H1 (cell line): Measurements from ENCODE around the gene TAS1R3. TPM values are rescaled to one million over a fixed set of nuclear protein-coding genes. Genes with fewer than 3 reads are reported as not detected.

Source experiments
- CTCF ChIA-PET: fragments of 300-600 bp; sonication (Branson Sonifier 250); formaldehyde crosslinking; loops from one replicate; lab custom pipeline; 2021; ENCODE audit not compliant: partially characterized antibody; lab: Charles Lee
- POLR2A ChIA-PET: fragments of 300-600 bp; sonication (Branson Sonifier 250); formaldehyde crosslinking; loops from one replicate; lab custom pipeline; 2021; ENCODE audit warnings: inconsistent platforms; ENCODE audit not compliant: partially characterized antibody; lab: Charles Lee
- DNase-seq, 2 experiments: peaks; one replicate each; pipeline versions ENCODE4 v3.0.0 to v3.0.0-alpha.2; 2010 to 2022; ENCODE audit warnings: low spot score in 2 of 2, low read depth in 1 of 2, mixed read lengths in 1 of 2
- FAIRE-seq: peaks from 2 replicates; lab custom pipeline; 2011; peaks lifted over from hg19 to GRCh38; lab: Jason Lieb, UNC
- H2AFZ ChIP-seq: 2 replicates; pipeline ENCODE4 v1.8.1; 2012; ENCODE audit warnings: low read length, inconsistent platforms
- H2AK5ac ChIP-seq: 2 replicates; pipeline ENCODE4 v1.6.1; 2013; ENCODE audit warnings: low read depth, low read length
- H2BK120ac ChIP-seq: replicated peaks from 2 replicates; pipeline ENCODE3; 2013; ENCODE audit warnings: low read depth, low read length, inconsistent platforms
- H2BK12ac ChIP-seq: 2 replicates; pipeline ENCODE4 v1.6.1; 2013; ENCODE audit warnings: low read depth, low read length
- H2BK15ac ChIP-seq: 2 replicates; pipeline ENCODE4 v1.6.1; 2013; ENCODE audit warnings: low read length
- H2BK20ac ChIP-seq: 2 replicates; pipeline ENCODE4 v1.6.1; 2013; ENCODE audit warnings: low read length
- H2BK5ac ChIP-seq: 2 replicates; pipeline ENCODE4 v1.6.1; 2013; ENCODE audit warnings: low read depth, low read length
- H3K14ac ChIP-seq: 2 replicates; pipeline ENCODE4 v1.6.1; 2013; ENCODE audit warnings: inconsistent platforms; ENCODE audit not compliant: insufficient read length
- H3K18ac ChIP-seq: 2 replicates; pipeline ENCODE4 v1.6.1; 2013; ENCODE audit warnings: low read length; ENCODE audit errors: extremely low read depth
- H3K23ac ChIP-seq: 2 replicates; pipeline ENCODE4 v1.6.1; 2013; ENCODE audit warnings: inconsistent platforms; ENCODE audit not compliant: insufficient read length
- H3K23me2 ChIP-seq: 2 replicates; pipeline ENCODE4 v1.6.1; 2013; ENCODE audit warnings: low read depth, low read length
- H3K27ac ChIP-seq: 2 replicates; pipeline ENCODE4 v1.6.1; 2011; ENCODE audit warnings: low read depth, low read length, inconsistent platforms
- H3K27me3 ChIP-seq, 4 experiments: replicated peaks in 1 of 4; 1 replicate in 1 of 4; 2 replicates in 3 of 4; pipeline versions ENCODE4 v1.6.1 to v1.8.1; 2011 to 2013; ENCODE audit warnings: low read length in 3 of 4, mild to moderate bottlenecking in 3 of 4, inconsistent platforms in 2 of 4, mixed read lengths in 2 of 4, moderate library complexity in 1 of 4; ENCODE audit not compliant: control insufficient read depth in 3 of 4, insufficient read depth in 3 of 4; ENCODE audit errors: extremely low read depth in 1 of 4
- H3K36me3 ChIP-seq, 4 experiments: 2 replicates each; pipeline versions ENCODE4 v1.6.1 to v1.8.1; 2011 to 2013; ENCODE audit warnings: mild to moderate bottlenecking in 4 of 4, low read length in 3 of 4, moderate library complexity in 2 of 4, control low read depth in 1 of 4, inconsistent platforms in 1 of 4; ENCODE audit not compliant: insufficient read depth in 4 of 4, control insufficient read depth in 2 of 4
- H3K4ac ChIP-seq: replicated peaks from 2 replicates; pipeline ENCODE3; 2013; ENCODE audit warnings: low read length, low read depth, mixed read lengths, inconsistent platforms; ENCODE audit not compliant: insufficient read length
- H3K4me1 ChIP-seq, 4 experiments: replicated peaks in 1 of 4; 1 replicate in 1 of 4; 2 replicates in 3 of 4; pipeline versions ENCODE4 v1.6.1 to v1.8.1; 2011 to 2013; ENCODE audit warnings: low read length in 3 of 4, inconsistent platforms in 2 of 4, mixed read lengths in 1 of 4; ENCODE audit not compliant: insufficient read depth in 4 of 4, control insufficient read depth in 3 of 4
- H3K4me2 ChIP-seq, 2 experiments: 2 replicates each; pipeline versions ENCODE4 v1.6.1 to v1.8.1; 2011 to 2013; ENCODE audit warnings: low read depth in 2 of 2, low read length in 2 of 2, control low read depth in 1 of 2, inconsistent platforms in 1 of 2, mild to moderate bottlenecking in 1 of 2; ENCODE audit not compliant: insufficient read depth in 1 of 2
- H3K4me3 ChIP-seq, 4 experiments: fragments of 200-600, 300-600 bp in 1 of 4; sonication (generic), shearing (Covaris generic), sonication (Bioruptor Twin) in 1 of 4; 2 replicates each; pipeline versions ENCODE4 v1.5.1 to v1.8.1; 2011 to 2016; ENCODE audit warnings: low read length in 4 of 4, low read depth in 3 of 4, control low read depth in 2 of 4, inconsistent platforms in 2 of 4, mild to moderate bottlenecking in 2 of 4, mixed read lengths in 1 of 4, moderate library complexity in 1 of 4; ENCODE audit not compliant: insufficient read depth in 2 of 4; ENCODE audit errors: extremely low read depth in 1 of 4
- H3K56ac ChIP-seq: replicated peaks from 2 replicates; pipeline ENCODE3; 2013; ENCODE audit warnings: low read depth, mild to moderate bottlenecking, mixed read lengths, low read length, inconsistent platforms; ENCODE audit not compliant: insufficient read length
- H3K79me1 ChIP-seq: 2 replicates; pipeline ENCODE4 v1.6.1; 2013; ENCODE audit warnings: low read depth, low read length, control low read depth
- H3K79me2 ChIP-seq, 2 experiments: 2 replicates each; pipeline versions ENCODE4 v1.6.1 to v1.8.1; 2012 to 2013; ENCODE audit warnings: low read length in 2 of 2, mild to moderate bottlenecking in 2 of 2, inconsistent platforms in 1 of 2; ENCODE audit not compliant: insufficient read depth in 2 of 2, control insufficient read depth in 1 of 2
- H3K9ac ChIP-seq, 4 experiments: replicated peaks in 1 of 4; 1 replicate in 1 of 4; 2 replicates in 3 of 4; pipeline versions ENCODE4 v1.6.1 to v1.8.1; 2011 to 2013; ENCODE audit warnings: low read depth in 3 of 4, low read length in 3 of 4, control low read depth in 2 of 4, mild to moderate bottlenecking in 2 of 4, moderate library complexity in 2 of 4, inconsistent platforms in 1 of 4; ENCODE audit errors: extremely low read depth in 1 of 4
- H3K9me3 ChIP-seq, 2 experiments: 2 replicates each; pipeline versions ENCODE4 v1.6.1 to v1.8.1; 2012 to 2013; ENCODE audit warnings: mild to moderate bottlenecking in 2 of 2, moderate library complexity in 2 of 2, control low read depth in 1 of 2, inconsistent platforms in 1 of 2, low read depth in 1 of 2, low read length in 1 of 2, mixed read lengths in 1 of 2; ENCODE audit not compliant: insufficient read depth in 2 of 2
- H4K20me1 ChIP-seq, 2 experiments: replicated peaks in 1 of 2; 2 replicates each; pipeline versions ENCODE3 to v1.8.1; 2011 to 2013; ENCODE audit warnings: inconsistent platforms in 2 of 2, low read length in 2 of 2, mild to moderate bottlenecking in 1 of 2; ENCODE audit not compliant: insufficient read depth in 2 of 2, control insufficient read depth in 1 of 2
- H4K5ac ChIP-seq: 2 replicates; pipeline ENCODE4 v1.6.1; 2013; ENCODE audit warnings: low read length, low read depth, mixed read lengths, inconsistent platforms; ENCODE audit not compliant: insufficient read length
- H4K8ac ChIP-seq: 2 replicates; pipeline ENCODE4 v1.8.0; 2013; ENCODE audit warnings: mild to moderate bottlenecking, moderate library complexity, low read length, inconsistent platforms; ENCODE audit not compliant: insufficient read depth; ENCODE audit errors: extremely low read depth
- H4K91ac ChIP-seq: replicated peaks from 2 replicates; pipeline ENCODE3; 2013; ENCODE audit warnings: low read length, mixed read lengths, inconsistent platforms; ENCODE audit not compliant: insufficient read length
- RAD21 ChIP-seq, 2 experiments: IDR thresholded peaks in 1 of 2; conservative IDR thresholded peaks in 1 of 2; 2 replicates each; pipeline ENCODE4 v1.6.1; 2011; ENCODE audit warnings: low read depth in 2 of 2, low read length in 2 of 2, improper control_type of control experiment in 1 of 2, inconsistent platforms in 1 of 2, mild to moderate bottlenecking in 1 of 2, moderate library complexity in 1 of 2
- WGBS, 2 experiments: shearing (Covaris generic) in 1 of 2; methylation state at CpG; one replicate each; pipeline versions ENCODE4 v1.1.6 to v1.1.7; 2013 to 2015; ENCODE audit warnings: low lambda C conversion rate in 2 of 2, mixed read lengths in 2 of 2, inconsistent platforms in 1 of 2, low coverage in 1 of 2, missing lambda C conversion rate in 1 of 2; ENCODE audit not compliant: insufficient replicate concordance in 2 of 2, insufficient coverage in 1 of 2, insufficient read length in 1 of 2; ENCODE audit errors: extremely low coverage in 1 of 2, missing lambda C conversion rate in 1 of 2; 5-methylcytosine and 5-hydroxymethylcytosine counted together
- polyA plus RNA-seq, 7 experiments: library from polyadenylated mRNA; depleted of rRNA in 3 of 7; stranded (reverse) in 5 of 7; unstranded in 2 of 7; fragments of >200 nt in 5 of 7; fragments of 200-250 nt in 2 of 7; gene quantifications; 1 replicate in 5 of 7; 2 replicates in 1 of 7; 4 replicates in 1 of 7; pipeline versions ENCODE4 v1.2.1 to v1.2.3, GENCODE V29; 2011 to 2013; ENCODE audit warnings: missing spikeins in 2 of 7, mixed read lengths in 2 of 7
- total RNA-seq: library from RNA; stranded (reverse); fragmentation: NEBNext Ultra II Directional; extraction: Animal tissue kit (Norgen Biotek cat#: 25700); gene quantifications from 2 replicates; pipeline ENCODE4 v1.2.1, GENCODE V29; 2021

The TAS1R3 gene
- total and polyA plus RNA-seq, 2 of the 8 experiments (the other 6 are each of a cell fraction or from before 2014, with no cell fraction given), result 0.03 to 0.19 TPM

DNA sequence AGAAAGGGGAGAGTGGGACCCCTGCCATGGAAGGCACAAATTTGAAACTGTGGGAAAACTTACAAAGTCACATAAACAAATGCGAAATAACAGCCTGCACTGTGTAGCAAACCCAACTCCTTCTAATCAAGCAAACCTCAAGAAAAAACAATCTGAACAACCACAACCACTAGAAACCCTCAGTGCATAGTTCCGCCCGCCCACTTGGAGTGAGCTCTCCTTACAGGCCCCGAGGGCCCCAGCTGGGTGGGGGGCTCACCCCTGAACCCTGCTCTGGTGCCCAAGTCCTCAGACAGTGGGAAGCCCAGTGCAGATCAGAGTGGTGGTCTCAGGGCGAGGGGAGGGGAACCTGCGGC, 28.2 kb downstream of the TAS1R3 start:
- Histone ChIP-seq H2BK12ac (no peak overlapping the region), H3K9me3 (no peaks in the 10 kb centered on the region), H2BK120ac (no peak overlapping the region), H3K79me2 (no peaks in the 10 kb centered on the region), H2BK20ac (no peak overlapping the region), H4K20me1 (no peaks in the 10 kb centered on the region), H2AK5ac (peak overlapping the region; percentile 83; the same call in 1 of the 2 replicates), H4K5ac (no peak overlapping the region), H4K8ac (peak overlapping the region; percentile 54; the same call in 1 of the 2 replicates), H3K4me3 (no peak overlapping the region), H3K27me3 (peaks cover 9 to 13% (median 12%) of the 10 kb centered on the region in 4 experiments), H3K36me3 (no peaks in the 10 kb centered on the region), H2BK15ac (peak overlapping the region; percentile 88), H3K14ac (no peak overlapping the region), H3K4me2 (no peak overlapping the region), H2BK5ac (peak overlapping the region; percentile 60; the same call in 1 of the 2 replicates), H3K23me2 (peaks cover 9% of the 10 kb centered on the region), H3K79me1 (no peaks in the 10 kb centered on the region), H2AFZ (no peak overlapping the region), H3K4me1 (peaks cover 2 to 28% (median 18%) of the 10 kb centered on the region in 4 experiments), H3K27ac (no peak overlapping the region), H3K56ac (no peak overlapping the region), H3K18ac (peak overlapping the region; percentile 78; the same call in 1 of the 2 replicates), H3K23ac (no peak overlapping the region), H3K4ac (no peak overlapping the region), H3K9ac (no peak overlapping the region), H4K91ac (peak overlapping the region; percentile 1)
- DNase-seq, result no peak
- 86% methylated on average over 6 of the region's 6 CpGs; no CpG with 5 or more reads in 1 of the 2 experiments for WGBS, 2 experiments
- no peak for TF ChIP-seq RAD21 (IDR thresholded peaks at IDR 0.05 in 1 of 2, conservative IDR thresholded peaks at IDR 0.05 in 1 of 2; ENCODE audit: low read depth in 2 of 2, low read length in 2 of 2)
- FAIRE-seq, result no peak
- POLR2A ChIA-PET, result interaction anchor here (0.7 to 4.0 kb wide), 5 partner anchors 12 to 30 kb away, joined by 3 to 19 read pairs (median 6); partner anchors contain the start of gene AURKAIP1
- CTCF ChIA-PET, result interaction anchor here (1.0 to 2.9 kb wide), 3 partner anchors 10 to 13 kb away, joined by 4 to 18 read pairs (median 7); no protein-coding TSS in a partner anchor
